Measurements from ENCODE around the gene GFPT1. TPM values are rescaled to one million over a fixed set of nuclear protein-coding genes. Genes with fewer than 3 reads are reported as not detected.
A peak's percentile ranks its signal among the peaks of the same experiment; 100 is the strongest.

Gene GFPT1
- total and polyA plus RNA-seq, 2 experiments from 2014 or later: 60.8 to 62.0 TPM

DNA sequence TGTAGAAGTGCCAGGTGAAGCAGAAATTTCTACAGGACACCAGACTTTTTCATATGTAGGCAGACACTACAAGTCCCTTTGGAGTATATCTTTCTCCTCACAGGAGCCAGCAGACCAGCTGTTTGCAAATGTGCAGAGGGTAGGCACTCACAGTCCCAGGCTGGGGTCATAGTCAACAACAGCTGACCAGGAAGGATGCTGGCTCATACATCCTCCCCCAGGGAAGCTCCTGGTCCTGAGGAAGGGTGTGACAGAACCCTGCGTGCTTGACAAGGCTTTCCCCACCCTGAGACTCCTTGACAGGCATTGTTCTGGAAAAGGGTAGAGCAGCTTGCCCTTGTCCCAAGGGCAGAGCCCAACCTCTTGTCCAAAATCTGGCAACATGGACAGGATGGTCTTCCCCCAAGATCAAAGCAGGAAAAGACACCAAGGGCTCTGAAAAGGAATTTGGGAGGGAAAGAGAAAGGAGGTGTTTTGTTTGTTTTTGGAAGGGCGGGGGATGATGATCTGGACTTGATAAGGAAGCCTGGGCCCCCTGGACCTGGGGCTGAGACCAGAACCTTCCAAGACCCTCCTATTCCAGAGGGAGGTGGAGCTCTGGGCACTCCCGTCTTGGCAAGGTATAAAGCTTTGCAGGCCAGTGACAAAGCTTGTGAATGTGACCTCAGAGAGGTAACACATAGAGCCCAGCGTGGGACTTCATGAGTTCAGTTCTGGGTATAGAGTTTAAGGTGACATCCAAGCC lies 87.1 kb downstream of the GFPT1 start (continued):
- TF ChIP-seq REST (IDR thresholded peaks at IDR 0.05; ENCODE audit: unreplicated experiment) (no peak), CREB1 (CRISPR knock-in tag; IDR thresholded peaks at IDR 0.05; ENCODE audit: low read depth) (no peak), POLR2AphosphoS5 (IDR thresholded peaks at IDR 0.05; ENCODE audit: low read depth) (no peak), JUNB (IDR thresholded peaks at IDR 0.05; ENCODE audit: unreplicated experiment) (no peak), ZNF331 (CRISPR knock-in tag; IDR thresholded peaks at IDR 0.05; ENCODE audit: low read depth) (no peak), STAT1 (IDR thresholded peaks at IDR 0.05; ENCODE audit: unreplicated experiment) (no peak), EZH2phosphoT487 (IDR thresholded peaks at IDR 0.05; ENCODE audit: unreplicated experiment) (no peak)

DNA sequence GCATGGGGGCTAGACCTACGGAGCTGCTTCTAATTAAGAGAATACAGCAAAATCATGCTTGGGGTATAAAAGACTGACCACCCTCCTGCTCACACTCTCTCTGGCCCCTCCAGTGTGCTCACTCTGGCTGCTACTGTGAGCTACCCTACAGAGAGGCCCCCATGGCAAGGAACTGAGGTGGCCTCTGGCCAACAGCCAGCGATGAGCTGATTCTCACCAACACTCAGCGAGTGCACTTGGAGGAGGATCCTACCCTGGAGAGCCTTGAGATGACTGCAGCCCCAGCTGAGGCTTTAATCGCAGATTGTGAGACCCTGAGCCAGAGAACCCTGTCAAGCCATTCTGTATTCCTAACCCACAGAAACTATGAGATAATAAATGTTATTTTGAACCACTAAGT lies 88.2 kb downstream of the GFPT1 start:
- H3K4me3 Mint-ChIP-seq: no peak overlapping the region
- H3K27me3 Mint-ChIP-seq (ENCODE audit: insufficient read depth, low read depth, poor library complexity): peaks cover 4% of the 10 kb centered on the region
- H3K4me1 Mint-ChIP-seq: no peaks in the 10 kb centered on the region
- H3K4me1 ChIP-seq (ENCODE audit: insufficient read depth): no peaks in the 10 kb centered on the region
- H3K36me3 Mint-ChIP-seq (ENCODE audit: low read depth): no peaks in the 10 kb centered on the region; the same call in 2 of the 3 replicates
- H3K27ac ChIP-seq (ENCODE audit: low read depth): no peak overlapping the region
- H3K9me3 Mint-ChIP-seq: peaks cover 3% of the 10 kb centered on the region; the same call in 2 of the 3 replicates
- no peak overlapping the region for H2AFZ ChIP-seq
- H3K4me2 ChIP-seq: no peak overlapping the region
- H3K27ac Mint-ChIP-seq: 0 out of 2 replicates have a peak overlapping the region, but pooled peaks have one; percentile 23
- no peaks in the 10 kb centered on the region for H4K20me1 ChIP-seq (replicated peaks; ENCODE audit: insufficient read depth)
- H3K27me3 ChIP-seq (ENCODE audit: insufficient read depth): 0 out of 2 replicates have a peak, but pooled peaks cover 5% of the 10 kb centered on the region
- H3K79me2 ChIP-seq (replicated peaks; ENCODE audit: insufficient read depth): no peaks in the 10 kb centered on the region
- ATAC-seq: no peak
- DNase-seq (ENCODE audit: low spot score): no peak
- H3F3A ChIP-seq (replicated peaks; ENCODE audit: low read depth): no peaks in the 10 kb centered on the region
- no peaks in the 10 kb centered on the region; the same call in 1 of the 2 replicates for H3K9me2 ChIP-seq (ENCODE audit: insufficient read depth)
- no peaks in the 10 kb centered on the region for H3K36me3 ChIP-seq (ENCODE audit: insufficient read depth)
- no peak for TF ChIP-seq ZNF114 (CRISPR knock-in tag; IDR thresholded peaks at IDR 0.05)
- TF ChIP-seq ETS1 (IDR thresholded peaks at IDR 0.05): no peak
- TF ChIP-seq ZNF331 (CRISPR knock-in tag; IDR thresholded peaks at IDR 0.05; ENCODE audit: low read depth): no peak
- TF ChIP-seq, protein P1, sequence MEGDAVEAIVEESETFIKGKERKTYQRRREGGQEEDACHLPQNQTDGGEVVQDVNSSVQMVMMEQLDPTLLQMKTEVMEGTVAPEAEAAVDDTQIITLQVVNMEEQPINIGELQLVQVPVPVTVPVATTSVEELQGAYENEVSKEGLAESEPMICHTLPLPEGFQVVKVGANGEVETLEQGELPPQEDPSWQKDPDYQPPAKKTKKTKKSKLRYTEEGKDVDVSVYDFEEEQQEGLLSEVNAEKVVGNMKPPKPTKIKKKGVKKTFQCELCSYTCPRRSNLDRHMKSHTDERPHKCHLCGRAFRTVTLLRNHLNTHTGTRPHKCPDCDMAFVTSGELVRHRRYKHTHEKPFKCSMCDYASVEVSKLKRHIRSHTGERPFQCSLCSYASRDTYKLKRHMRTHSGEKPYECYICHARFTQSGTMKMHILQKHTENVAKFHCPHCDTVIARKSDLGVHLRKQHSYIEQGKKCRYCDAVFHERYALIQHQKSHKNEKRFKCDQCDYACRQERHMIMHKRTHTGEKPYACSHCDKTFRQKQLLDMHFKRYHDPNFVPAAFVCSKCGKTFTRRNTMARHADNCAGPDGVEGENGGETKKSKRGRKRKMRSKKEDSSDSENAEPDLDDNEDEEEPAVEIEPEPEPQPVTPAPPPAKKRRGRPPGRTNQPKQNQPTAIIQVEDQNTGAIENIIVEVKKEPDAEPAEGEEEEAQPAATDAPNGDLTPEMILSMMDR (conservative IDR thresholded peaks at IDR 0.05; ENCODE audit: low read depth in 2 of 2): no peak
- no peak for TF ChIP-seq STAT1 (IDR thresholded peaks at IDR 0.05; ENCODE audit: unreplicated experiment)
- no peak for TF ChIP-seq JUNB (IDR thresholded peaks at IDR 0.05; ENCODE audit: unreplicated experiment)
- TF ChIP-seq CREB1 (CRISPR knock-in tag; IDR thresholded peaks at IDR 0.05; ENCODE audit: low read depth): no peak
- no peak for TF ChIP-seq EZH2 (IDR thresholded peaks at IDR 0.05; ENCODE audit: low read depth, unreplicated experiment)
- TF ChIP-seq EZH2phosphoT487 (IDR thresholded peaks at IDR 0.05; ENCODE audit: unreplicated experiment): no peak
- no peak overlapping the region for H3K4me3 ChIP-seq

Measured in GM23338 (cell line).